ENCODE data around the gene REC8.

The REC8 gene

DNA sequence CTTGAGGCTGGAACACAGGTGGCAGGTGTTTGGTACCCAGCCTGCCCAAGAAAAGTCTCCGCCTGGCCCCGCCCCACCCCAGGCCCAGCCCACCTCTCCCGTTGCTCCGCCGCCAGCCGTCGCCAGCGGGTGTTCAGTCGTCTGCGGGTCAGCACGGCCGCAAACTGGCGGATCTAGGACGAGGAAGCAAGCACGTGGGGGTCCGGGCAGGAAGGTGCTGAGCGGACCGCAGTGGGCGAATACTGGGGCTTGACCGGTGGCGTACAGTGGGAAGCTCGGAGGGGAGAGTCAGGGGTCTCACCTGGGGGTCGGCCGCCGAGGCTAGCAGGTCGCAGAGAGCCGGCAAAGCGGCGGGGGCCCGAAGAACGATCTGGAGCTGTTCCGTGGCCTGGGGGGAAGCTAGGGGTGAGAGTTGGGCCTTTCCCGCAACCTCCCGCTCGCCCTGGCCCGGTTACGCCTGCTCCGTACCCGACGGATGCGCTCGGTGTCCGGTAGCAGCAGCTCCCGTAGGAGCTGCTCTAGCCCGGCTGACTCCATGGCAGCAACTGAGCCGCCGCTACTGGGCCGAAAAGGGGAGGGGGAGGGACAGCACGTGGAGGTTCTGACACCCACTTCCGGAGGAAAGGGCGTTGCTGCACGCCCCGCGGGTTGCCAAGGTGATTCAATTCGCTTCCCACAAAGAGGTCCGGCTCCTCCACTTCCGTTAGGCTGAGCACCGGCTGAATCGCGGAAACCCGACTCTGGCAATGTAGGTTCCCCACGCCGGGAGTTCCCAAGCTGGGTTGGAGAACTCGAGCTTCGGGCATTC is 16.6 kb downstream of the REC8 start, which contains the start of gene IPO4:
TSS of gene IPO4 (minus strand) at position 566 of the 808 bp plus-strand sequence. CDS start at position 537, 29 bp downstream.
- DNase-seq (ENCODE audit: low spot score): peak; percentile 99
- TF ChIP-seq, protein P1, sequence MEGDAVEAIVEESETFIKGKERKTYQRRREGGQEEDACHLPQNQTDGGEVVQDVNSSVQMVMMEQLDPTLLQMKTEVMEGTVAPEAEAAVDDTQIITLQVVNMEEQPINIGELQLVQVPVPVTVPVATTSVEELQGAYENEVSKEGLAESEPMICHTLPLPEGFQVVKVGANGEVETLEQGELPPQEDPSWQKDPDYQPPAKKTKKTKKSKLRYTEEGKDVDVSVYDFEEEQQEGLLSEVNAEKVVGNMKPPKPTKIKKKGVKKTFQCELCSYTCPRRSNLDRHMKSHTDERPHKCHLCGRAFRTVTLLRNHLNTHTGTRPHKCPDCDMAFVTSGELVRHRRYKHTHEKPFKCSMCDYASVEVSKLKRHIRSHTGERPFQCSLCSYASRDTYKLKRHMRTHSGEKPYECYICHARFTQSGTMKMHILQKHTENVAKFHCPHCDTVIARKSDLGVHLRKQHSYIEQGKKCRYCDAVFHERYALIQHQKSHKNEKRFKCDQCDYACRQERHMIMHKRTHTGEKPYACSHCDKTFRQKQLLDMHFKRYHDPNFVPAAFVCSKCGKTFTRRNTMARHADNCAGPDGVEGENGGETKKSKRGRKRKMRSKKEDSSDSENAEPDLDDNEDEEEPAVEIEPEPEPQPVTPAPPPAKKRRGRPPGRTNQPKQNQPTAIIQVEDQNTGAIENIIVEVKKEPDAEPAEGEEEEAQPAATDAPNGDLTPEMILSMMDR (IDR thresholded peaks at IDR 0.05; ENCODE audit: extremely low read depth, insufficient read depth, missing control alignments): no peak
- in situ Hi-C loops (cut with MboI; ENCODE audit: low pct_unique_long_range_greater_than_20kb, low sequenced_read_pairs, unreplicated experiment): no loop called here

DNA sequence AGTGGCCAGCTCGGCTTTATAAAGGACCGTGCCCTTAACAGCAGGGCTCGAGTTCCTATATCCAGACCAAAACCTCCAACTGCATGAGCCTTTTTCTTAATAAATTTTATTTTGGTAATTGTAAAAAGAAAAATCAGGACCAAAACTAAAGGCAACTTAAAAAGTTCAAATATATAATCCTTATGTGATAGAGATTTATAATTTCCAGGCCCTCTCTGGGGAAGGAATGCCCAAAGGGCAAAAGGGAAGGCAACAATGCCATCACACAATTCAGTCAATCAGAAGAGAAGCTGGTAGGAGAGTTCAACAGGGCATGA is 17.1 kb downstream of the REC8 start:
- in situ Hi-C loops (cut with MboI; ENCODE audit: low pct_unique_long_range_greater_than_20kb, low sequenced_read_pairs, unreplicated experiment): no loop called here
- no peak for DNase-seq (ENCODE audit: low spot score)
- TF ChIP-seq, protein P1 (IDR thresholded peaks at IDR 0.05; ENCODE audit: extremely low read depth, insufficient read depth, missing control alignments): no peak

DNA sequence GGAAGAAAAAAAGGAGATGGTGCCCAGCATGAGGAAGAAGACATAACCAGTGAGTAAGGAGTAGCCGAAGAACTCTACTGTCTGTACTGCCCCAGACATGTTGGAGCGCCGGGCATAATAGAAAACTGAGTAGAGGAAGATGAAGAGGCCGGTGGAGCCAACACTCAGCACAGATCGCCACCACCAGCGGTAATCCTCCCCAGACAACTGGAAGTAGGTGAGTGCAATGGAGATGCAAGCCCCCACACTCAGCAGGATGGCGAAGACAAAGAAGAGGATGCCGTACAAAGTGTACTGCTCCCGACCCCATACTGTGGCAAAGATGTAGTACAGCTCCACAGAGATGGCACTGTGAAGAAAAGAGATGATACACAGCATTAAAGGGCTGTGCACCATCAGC is 17.6 kb downstream of the REC8 start:
- DNase-seq (ENCODE audit: low spot score): no peak
- TF ChIP-seq, protein P1 (IDR thresholded peaks at IDR 0.05; ENCODE audit: extremely low read depth, insufficient read depth, missing control alignments): no peak
- in situ Hi-C loops (cut with MboI; ENCODE audit: low pct_unique_long_range_greater_than_20kb, low sequenced_read_pairs, unreplicated experiment): no loop called here

DNA sequence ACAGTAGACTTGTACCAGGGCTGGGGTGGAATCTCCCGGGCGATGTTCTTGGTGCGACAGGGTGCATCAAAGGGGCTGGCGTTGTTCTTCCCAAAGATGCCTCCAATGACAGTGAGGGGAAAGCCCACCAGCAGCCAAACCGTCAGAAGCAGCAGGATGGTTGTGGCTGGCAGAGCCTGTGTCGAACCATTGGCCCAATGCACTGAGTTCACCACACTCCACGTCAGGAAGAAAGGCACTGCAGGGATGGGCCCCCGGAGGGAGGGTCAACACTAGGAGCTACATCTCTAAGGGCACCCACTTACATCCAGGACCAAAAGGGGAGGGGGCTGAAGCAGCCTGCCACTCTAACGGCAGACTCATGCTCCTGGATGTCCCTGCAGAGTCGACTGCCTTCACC is 18.5 kb downstream of the REC8 start:
- in situ Hi-C loops (cut with MboI; ENCODE audit: low pct_unique_long_range_greater_than_20kb, low sequenced_read_pairs, unreplicated experiment): no loop called here
- no peak for DNase-seq (ENCODE audit: low spot score)
- TF ChIP-seq, protein P1 (IDR thresholded peaks at IDR 0.05; ENCODE audit: extremely low read depth, insufficient read depth, missing control alignments): no peak

DNA sequence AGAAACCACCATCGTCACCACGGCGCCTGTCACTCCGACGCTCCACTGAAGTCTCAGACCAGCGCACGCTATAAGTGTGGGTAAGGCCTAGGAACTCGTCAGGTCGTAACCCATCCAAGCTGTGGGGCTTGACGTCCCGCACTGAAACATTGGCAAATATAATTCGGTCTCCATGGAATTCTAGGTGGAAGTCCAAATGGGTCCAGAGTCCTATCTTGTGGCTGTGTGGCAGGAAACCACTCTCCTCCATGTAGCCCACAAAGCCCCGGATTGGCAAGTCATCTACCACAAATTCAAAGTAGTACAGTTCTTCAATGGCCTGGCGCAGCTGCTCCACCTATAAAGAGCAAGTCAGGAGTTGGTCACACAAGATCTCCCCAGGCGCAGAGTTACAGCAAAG is 21.1 kb downstream of the REC8 start:
- DNase-seq (ENCODE audit: low spot score): no peak
- in situ Hi-C loops (cut with MboI; ENCODE audit: low pct_unique_long_range_greater_than_20kb, low sequenced_read_pairs, unreplicated experiment): no loop called here

DNA sequence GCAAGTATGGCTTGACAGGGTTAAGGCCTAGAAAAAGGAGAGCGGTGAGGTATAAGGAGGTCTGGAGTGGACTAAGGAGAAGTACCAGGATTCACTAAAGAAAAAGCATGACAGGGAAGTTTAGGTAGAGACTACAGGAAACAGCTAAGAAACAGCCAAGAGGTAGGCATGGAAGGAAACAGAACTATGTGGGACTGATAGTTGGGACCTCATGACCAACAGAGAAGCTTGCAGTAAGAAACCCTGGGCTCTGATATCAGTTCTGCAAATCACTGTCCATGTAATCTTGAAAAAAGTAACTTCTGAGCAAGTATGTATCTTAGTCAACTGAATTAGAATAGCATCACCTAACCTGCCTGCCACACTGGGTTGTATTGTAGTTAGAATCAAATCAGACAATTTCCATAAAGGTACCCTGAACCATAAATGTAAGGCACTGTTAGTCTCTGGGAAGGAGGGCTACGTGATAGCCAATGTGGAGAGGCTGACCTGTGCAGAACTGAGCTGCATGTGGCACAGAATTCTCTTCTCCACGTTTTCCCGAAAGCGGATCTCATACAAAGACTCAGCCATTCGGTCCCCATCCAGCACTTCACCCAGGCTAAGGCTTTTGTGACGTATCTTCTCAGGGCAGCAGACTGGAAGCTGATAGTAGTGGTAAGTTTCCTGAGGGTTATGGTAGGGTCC is 22.4 kb downstream of the REC8 start:
- TF ChIP-seq, protein P1 (IDR thresholded peaks at IDR 0.05; ENCODE audit: extremely low read depth, insufficient read depth, missing control alignments): no peak
- in situ Hi-C loops (cut with MboI; ENCODE audit: low pct_unique_long_range_greater_than_20kb, low sequenced_read_pairs, unreplicated experiment): no loop called here
- no peak for DNase-seq (ENCODE audit: low spot score)

More for the DNA sequence above, 21.1 kb downstream of the REC8 start:
- TF ChIP-seq, protein P1 (IDR thresholded peaks at IDR 0.05; ENCODE audit: extremely low read depth, insufficient read depth, missing control alignments): no peak

Measured in GM13977 (cell line).